Measurements from ENCODE around the gene MFSD12. TPM values are rescaled to one million over a fixed set of nuclear protein-coding genes. Genes with fewer than 3 reads are reported as not detected.

Gene MFSD12
- 25.7 TPM for total RNA-seq

DNA sequence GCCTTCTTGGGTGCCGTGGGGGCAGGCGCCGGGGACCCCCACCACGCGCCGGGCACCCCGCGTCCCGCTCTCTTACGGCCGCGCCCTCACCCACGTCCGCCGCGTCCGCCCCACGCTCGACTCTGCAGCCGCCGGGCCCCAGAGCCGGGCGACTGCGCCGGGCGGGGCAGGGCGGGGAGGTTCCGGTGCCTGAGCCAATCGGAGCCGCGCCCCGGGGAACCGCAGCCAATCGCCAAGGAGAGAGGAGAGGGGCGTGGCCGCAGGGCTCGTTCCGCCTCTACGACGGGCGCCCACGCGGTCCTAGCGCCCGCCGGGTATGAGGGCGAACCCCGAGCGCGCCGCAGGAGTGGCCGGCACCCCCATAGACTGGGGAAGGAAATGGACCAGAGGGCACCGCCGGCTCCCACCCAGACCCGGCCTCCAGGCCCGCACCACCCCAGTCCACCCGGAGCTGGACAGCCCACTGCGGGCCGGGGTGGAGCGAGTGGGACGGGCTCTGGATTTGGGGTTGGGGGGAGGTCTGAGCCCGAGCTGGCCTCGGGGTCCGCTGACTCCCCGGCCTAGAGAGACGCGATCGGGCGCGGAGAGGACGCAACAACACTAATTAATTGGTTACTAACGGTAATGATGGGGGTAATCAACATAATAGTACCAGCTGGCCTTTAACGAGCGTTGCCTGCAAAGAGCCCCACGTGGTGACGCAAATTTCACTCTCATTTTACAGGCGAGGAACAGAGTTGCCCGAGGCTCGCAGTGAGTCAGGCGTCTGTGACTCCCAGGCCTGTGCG lies at the start of gene MFSD12:
Gene MFSD12 (minus strand): TSS at position 126 of the 788 bp plus-strand sequence. CDS start 183 bp downstream, outside the sequence.
- peak; percentile 95 for ATAC-seq

DNA sequence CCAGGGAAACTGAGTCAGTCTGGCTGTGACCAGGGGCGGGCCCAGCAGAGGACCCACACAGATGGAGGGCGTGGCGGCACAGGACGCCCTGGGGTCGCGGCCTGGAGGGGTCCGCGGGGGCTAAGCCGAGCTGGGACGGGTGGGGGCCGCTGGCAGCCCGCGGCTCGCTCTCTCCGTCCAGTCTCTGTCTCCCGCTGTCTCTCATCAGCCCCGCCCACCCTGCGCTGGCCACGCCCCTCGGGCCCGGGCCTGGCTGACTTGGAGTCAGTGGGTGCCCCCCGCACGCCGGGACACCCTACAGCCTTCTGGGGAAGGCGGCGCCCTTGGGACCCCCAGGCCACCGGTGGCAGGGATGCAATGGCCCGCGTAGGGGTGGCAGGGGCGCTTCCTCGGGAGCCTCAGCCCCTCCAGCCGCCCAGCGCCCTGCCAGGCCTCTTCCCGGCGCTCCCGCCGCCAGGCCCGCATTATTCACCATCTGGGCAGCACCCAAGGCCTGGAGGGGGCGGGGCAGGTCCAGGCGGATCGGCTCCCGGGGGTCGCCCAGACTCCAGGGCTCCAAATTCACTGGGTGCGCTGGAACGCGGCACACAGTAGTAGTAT lies 49.4 kb upstream of the MFSD12 start, which contains the start of gene TBXA2R:
Gene TBXA2R (minus strand): TSS at position 186 of the 600 bp plus-strand sequence. CDS start 6,241 bp downstream, outside the sequence.
- ATAC-seq, result peak; percentile 35

DNA sequence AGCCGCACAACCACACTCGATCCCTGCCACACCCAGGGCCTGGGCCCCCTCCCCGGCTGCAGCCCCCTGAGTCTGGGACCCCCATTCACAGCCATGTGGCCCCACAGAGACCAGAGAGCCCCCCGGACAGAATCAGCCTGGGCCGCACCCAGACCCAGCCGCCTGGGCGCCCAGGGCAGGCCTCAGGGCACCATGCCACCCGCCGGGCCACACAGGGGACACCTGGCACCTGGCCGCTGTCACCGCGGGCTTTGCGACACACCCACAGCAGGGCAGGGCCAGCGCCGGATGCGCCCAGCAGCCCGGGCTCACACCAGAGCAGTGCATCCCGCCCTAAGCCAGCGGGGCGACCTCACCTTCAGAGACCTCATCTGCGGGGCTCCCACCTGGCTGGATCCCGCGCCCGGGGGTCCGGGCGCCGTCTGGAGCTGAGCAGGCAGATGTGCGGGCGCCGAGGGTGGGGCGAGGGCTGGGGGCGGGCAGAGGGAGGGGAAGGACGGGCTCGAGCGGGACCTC lies 48.8 kb upstream of the MFSD12 start:
- ATAC-seq, result peak; percentile 61

DNA sequence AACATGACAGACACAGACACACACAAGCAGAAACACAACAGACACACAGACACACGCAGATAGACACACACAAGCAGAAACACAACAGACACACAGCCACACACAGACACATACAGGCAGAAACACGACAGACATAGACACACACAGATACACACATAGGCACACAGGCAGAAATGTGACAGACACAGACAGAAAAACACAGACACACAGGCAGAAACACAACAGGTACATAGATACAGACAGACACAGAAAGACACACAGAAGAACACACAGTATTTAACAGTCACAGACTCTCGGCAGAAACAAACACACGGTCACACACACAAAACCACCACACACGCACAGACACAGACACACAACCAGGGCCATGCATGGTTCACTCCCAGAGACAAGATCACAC lies 48.4 kb upstream of the MFSD12 start:
- no peak for ATAC-seq

DNA sequence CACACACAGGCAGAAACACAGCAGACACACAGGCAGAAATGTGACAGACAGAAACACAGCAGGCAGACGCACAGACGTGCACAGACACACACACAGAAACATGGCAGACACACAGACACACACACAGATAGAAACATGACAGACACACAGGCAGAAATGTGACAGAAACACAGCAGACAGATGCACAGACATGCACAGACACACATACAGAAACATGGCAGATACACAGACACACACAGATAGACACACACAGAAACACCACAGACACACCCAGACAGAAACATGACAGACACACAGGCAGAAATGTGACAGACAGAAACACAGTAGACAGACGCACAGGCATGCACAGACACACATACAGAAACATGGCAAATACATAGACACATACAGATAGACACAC lies 48.0 kb upstream of the MFSD12 start:
- ATAC-seq, result no peak

DNA sequence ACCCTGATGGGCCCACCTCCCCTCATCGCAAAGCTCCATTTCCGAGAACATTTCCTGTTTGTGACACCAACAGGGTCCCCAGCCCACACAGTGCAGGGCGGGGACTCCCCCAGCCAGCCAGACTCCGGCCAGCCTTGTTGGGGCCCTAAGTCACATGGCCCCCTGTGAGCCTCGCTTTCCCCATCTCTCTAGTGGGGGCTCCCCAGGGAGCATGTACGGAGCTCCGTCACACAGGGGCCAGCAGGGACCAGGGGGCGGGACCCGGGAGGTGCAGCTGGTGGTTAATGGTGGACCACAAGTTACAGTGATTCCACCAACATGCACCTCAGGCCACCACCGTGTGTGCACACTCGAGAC lies 47.6 kb upstream of the MFSD12 start:
- ATAC-seq, result no peak

DNA sequence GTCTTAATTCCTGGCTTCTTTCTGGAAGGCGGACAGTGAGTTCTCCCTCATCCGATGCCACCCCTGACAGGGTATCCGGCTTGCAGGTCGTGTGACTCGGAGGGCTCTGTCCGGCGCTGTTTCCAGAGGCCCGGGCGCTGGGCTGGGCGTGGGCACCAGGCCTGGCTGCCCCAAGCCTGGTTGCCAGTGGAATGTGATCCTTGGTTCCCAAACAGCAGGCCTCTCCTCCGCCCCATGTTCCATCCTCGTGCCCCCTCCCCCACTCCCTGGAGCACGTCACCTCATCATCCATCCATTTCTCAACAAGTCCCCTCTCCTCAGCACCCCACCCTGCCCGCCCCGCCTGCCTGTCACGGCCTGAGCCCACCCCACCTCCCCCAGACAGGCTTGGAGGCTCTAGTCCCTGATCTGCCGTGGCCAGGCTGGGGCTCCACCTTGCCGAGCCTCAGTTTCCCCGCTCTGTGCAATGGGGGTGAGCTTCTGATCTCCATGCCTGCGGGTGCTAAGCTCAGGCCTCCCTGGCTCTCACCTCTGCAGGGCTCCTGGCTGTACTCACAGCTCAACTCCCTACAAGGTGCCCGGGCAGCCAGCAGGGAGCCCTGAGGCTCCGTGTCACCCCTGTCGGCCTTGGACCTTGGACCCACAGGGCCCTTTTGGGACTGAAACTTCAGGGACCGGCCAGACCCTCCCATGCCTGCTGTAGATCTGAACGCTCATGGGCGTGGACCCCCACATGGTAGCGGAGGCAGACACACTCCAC lies 47.0 kb upstream of the MFSD12 start:
- no peak for ATAC-seq

DNA sequence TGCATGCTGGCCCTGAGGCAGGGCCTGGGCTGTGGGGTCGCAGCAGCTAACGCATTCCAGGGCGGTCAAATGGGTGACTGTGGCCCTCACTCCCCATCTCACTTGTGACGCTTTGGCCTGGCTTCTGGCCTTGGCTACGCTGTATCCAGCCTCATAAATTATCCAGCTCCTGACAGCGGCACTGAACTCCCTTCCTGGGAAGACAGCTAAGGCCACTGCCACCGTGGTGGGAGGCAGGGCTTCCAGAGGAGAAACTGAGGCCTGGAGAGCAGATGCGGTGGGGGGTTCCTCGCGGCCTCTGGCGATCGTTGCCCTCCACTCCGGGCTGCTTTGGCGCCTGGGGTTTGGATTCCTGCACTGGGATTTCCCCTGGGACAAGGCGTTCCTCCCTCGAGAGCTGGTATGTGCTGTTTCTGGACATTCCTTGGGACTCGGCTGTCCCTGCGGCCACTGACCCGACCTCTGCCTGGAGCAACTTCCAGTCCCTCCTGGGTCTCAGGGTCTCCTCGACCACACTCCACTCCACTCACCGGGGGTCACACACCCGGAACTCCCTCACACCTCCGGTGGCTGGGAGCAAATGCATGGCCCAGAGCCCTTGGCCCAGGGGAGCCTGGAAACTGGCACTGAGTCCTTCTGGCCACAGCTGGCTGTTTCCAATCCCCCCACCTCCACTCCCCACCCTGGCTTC lies 45.9 kb upstream of the MFSD12 start:
- no peak for ATAC-seq

DNA sequence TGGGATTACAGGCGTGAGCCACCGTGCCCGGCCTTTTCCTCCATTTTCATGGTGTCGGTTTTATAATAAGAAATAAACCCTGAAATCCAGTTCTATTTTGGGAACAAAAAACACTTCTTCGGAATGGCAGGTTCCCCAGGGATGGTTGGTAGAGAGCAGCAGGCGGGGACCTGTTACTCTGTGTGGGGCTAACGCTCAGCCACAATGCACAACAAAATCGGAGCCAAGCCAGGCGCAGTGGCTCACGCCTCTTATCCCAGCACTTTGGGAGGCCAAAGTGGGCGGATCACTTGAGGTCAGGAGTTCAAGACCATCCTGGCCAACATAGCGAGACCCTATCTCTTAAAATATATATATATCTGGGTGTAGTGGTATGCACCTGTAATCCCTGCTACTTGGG lies 43.6 kb upstream of the MFSD12 start:
- ATAC-seq, result no peak

DNA sequence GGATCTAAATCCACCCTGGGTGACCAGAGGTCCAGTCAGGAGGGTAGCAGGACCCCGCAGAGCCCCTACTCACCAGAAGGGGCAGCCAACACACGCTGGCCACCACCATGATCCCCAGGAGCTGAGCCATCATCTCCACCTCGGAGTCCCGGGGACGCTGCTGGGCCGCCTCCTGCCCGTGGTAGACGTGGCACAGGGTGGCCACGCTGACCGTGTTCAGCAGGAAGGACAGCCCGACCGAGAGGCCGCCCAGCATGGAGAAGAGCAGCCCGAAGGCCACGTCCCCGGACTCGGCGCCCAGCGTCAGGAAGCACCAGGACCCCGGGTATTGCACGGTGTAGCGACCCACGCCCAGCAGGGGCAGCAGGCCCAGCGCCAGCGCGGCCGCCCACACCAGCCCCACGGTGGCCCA lies 42.4 kb upstream of the MFSD12 start:
- peak; percentile 12 for ATAC-seq

DNA sequence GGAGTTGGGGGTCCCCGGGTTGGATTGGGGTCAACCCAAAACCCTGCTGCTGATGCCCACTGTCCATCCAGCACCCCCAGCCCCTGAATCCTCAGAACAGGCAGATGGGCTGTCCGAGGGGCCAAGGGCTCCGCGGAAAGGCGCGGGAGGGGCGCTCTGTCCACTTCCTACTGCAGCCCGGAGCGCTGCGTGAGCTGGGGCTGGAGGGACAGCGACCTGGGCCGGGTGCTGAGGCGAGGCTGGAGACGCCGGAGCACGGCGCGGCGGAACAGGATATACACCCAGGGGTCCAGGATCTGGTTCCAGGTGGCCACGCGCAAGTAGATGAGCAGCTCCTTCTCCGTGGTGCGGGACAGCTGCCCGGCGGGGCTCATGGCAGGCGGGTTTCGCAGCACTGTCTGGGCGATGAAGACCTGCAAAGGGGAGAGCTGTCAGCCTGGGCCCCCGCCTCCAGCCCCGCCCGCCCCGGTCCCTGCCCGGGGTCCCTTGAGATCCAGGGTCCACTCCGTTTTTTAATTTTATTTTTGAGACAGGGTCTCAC lies 38.2 kb upstream of the MFSD12 start:
- no peak for ATAC-seq

DNA sequence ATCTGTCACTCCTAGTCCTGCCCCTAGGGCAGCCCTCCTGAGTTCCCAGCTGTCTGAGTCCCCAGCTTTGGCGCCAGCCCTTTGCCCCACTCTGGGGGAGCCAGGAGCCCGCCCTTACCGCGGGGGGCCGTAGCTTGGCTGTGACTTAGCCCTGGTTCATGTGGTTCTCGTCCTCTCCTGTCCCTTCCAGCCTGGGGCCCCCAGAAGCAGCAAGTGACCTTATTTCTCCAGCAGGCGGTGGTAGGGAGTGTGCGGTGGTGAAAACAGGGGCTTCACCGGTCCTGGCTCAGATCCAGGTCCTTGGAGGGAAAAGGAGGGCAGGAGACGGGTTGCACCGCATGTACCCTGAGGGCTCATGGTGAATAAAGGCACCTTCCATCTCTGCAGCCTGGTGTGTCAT lies 35.8 kb upstream of the MFSD12 start:
- ATAC-seq, result peak; percentile 20

DNA sequence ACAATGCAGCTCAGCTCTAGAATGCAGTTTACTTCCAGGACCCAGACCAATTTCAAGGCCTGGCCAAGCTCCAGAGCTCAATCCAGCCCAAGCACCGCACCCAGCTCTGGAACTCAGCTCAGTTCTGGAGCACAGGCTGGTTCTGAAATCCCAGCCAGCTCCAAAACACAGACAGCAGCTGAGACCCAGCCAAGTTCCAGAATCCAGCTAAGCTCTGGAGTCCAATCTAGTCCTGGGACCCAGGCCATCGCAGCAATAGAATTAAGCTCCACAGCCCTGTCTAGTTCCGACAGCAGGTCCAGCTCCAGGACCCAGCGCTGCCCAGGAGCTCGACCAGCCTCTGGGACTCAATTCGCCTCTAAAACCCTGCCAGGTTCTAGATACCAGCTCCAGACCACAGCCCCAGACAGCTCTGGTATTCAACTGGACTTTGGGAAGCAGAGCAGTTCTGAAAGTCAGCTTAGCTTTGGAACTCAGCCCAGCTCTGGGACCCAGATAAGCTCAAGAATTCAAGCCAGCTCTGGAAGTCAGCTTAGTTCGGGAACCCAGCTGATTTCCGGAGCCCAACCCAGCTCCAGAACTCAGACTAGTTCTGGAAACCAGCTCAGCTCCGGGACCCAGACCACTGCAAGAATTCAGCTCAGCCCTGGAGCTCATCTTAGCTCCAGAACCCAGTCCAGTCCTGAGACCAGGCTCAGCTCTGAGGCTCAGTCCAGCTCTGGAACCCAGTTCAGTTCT lies 34.7 kb upstream of the MFSD12 start:
- no peak for ATAC-seq

DNA sequence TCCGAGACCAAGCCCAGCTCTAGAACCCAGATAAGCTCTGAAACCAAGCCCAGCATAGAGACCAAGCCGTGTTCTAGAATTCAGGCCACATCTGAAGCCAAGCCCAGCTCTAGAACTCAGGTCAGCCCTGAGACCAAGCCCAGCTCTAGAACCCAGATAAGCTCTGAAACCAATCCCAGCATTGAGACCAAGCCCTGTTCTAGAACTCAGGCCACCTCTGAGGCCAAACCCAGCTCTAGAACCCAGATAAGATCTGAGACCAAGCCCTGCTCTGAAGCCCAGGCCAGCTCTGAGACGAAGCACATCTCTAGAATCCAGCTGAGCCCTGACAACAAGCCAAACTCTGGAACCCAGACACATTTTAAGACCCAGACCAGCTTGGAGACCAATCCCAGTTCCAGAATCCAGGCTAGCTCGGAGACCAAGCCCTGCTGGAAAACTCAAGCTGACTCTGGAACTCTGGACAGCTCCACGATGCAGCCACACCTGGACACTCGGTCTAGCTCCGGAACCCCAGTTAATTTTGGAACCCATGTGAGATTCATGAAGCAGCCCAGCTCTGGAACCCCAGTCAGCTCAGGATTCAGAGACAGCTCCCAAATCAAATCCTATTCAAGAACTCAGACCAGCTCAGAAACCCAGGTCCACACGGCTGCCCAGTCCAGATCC lies 33.7 kb upstream of the MFSD12 start:
- ATAC-seq, result no peak

DNA sequence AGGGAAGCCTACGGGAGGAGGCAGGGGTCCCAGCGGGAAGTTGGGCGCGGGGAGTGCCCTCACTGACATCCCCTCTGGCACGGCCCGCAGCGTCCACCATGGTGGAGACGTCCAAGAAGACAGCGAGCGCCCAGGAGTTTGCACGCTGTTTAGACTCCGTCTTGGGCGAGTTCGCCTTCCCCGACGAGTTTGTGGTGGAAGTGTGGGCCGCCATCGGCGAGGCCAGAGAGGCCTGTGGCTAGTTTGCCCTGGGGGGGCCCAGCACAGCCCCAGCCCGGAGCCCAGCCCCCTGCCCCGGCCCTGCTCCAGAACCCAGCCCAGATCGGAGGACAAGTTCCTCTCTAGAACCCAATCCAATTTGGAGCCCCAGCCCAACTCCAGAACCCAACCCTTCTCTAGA lies 32.6 kb upstream of the MFSD12 start:
- no peak for ATAC-seq

DNA sequence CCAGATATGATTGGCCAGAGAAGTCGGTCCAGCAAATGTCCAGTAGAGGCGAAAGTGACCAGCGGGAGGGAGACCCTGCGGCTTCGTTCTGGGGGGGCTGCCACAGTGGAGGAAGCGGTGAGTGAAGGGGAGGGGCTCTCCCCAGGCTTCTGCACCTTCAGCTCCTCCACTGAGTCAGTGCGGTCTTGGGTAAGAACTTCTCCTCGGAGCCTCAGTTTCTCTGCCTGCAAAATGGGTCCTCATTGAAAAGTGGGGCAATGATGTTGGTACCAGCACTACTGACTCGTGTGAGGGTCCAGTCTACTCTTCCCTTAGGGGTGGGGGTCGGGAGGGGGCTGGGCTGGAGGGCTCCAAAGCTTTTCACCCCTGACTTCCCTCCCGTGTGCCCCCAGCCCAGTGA lies 32.1 kb upstream of the MFSD12 start:
- no peak for ATAC-seq

DNA sequence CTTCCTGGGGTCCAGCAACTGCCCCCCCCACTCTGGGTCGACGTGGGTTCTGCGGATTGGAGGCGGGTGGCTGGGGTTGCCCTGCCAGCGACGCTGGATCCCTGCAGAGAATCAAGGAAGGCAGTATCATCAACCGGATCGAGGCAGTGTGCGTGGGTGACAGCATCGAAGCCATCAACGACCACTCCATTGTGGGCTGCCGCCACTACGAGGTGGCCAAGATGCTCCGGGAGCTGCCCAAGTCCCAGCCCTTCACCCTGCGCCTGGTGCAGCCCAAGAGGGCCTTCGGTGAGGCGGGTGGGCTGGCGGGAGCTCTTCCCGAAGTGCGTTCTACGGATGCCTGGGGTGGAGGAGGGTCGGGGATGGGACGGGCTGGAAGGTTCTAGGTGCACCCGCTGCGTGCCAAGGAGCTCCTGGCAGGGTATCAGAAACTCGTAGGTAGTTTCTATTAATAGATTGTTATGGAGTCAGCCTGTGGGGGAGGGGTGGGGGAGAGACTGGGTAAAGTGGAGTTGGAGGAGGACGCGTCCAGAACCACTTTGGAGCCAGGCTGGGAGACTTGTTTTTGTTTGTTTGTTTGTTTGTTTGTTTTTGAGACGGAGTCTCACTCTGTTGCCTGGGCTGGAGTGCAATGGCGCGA lies 29.4 kb upstream of the MFSD12 start:
- ATAC-seq, result peak; percentile 14

DNA sequence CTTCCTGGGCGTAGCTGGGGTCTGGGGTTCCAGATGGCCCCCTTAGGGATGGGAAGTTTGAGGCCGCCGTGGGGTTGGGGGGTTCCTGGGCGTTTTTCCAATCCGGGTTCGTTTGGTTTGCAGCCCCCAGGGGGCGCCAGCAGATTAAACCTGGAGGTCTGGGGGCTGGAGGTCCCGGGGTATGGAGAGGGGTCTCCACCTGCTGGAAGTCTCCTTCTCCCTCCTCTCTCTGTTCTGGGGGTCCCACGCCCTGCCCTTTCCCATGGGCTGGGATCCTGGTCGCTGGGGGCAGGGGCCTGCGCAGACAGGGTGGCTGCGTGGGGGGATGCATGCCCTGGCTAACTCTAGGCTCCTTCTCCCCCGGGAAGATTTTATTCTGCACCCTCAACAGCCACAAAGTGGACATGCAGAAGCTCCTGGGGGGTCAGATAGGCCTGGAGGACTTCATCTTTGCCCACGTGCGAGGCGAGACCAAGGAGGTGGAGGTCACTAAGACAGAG lies 28.8 kb upstream of the MFSD12 start:
- no peak for ATAC-seq

DNA sequence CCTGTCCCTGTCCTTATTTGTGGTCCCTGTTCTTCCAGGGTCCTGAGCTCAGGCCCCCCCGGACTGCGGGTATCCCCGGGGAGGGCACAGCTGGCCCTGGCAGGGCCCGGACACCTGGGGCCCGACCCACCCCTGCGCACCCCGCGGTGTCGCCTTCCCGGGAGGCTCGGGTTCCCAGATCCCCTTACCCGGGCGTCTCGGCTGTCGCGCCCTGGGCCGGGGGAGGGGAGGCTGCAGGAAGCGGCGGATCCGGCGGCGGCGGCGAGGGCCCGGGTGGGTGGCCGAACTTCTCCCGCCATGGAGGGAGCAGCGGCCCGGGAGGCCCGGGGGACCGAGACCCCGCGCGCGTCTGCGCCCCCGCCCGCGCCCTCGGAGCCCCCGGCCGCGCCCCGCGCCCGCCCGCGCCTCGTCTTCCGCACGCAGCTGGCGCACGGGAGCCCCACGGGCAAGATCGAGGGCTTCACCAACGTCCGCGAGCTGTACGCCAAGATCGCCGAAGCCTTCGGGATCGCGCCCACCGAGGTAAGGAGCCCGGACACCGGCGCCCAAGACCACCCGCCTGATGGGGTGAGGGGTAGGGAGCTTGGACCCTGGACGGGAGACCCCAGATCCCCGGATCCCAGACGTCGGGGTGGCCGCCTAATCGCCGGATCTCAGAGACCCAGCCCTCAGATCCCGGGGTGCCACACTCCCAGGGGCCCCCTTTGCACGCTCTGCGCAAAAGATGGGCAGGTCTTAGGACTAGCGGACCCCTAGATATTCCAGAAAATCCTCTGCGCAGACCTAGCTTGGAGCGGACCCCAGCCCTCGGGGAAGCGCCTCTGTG lies 28.1 kb upstream of the MFSD12 start, which contains the start of gene GIPC3:
Gene GIPC3 (plus strand): TSS at position 178 of the 826 bp plus-strand sequence. CDS start 120 bp downstream, at position 298.
- peak; percentile 27 for ATAC-seq
